Loucy (cell line): ENCODE data around the gene GNAS-AS1.

ENCODE experiments used
- EZH2phosphoT487 ChIP-seq: fragments of 200-600 bp; IDR thresholded peaks from 2 replicates; pipeline ENCODE4 v1.6.1; 2018; ENCODE audit warnings: antibody characterized with exemption, mild to moderate bottlenecking, moderate library complexity, borderline replicate concordance
- TF ChIP-seq, protein P1 (sequence below): fragments of 200-600 bp; sonication (generic); conservative IDR thresholded peaks from 2 replicates; pipeline ENCODE4 v1.5.1; 2014; ENCODE audit warnings: mild to moderate bottlenecking, antibody characterized with exemption, low read length

DNA sequence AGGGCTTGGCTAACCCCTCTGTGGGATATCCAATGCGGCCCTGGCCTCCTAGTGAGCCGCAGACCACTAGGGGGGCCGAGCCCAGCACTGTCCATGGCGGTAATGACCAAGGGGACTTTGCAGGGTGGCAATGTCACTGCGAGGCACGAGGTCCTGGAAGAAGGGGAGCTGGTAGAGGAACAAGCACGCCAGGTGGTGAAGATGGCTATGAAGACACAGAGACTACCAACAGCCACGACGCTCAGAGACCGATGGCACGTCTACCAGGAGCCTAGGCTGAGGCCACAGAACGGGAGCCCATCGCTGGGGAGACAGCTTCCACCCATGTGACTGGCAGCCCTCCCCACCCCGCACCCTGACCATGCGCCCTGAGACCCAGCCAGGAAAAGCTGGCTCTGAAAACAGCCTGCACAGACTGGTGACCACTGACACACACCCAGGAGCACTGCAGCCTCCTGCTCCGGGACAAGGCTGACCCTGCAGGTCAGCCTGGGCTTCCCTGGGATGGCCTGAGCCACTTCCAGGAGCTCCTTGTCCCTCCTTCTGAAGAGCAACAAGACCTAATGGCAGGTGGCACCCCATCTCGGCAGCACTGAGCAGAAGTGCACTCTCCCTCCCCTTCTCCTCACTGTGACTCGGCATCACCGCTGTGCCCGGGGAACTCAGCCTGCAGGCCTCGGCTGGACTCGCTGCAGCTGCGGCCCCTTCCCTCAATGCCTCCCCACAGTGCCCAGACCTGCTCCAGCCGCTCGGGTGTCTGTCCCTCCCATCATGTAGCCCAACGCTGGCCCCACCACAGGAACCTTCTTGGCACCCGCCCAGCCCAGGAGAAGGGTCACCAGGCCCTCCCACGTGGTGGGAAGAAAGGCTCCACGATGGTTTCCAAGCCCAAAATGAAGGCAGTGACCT lies 56.9 kb downstream of the GNAS-AS1 start:
- TF ChIP-seq, protein P1, sequence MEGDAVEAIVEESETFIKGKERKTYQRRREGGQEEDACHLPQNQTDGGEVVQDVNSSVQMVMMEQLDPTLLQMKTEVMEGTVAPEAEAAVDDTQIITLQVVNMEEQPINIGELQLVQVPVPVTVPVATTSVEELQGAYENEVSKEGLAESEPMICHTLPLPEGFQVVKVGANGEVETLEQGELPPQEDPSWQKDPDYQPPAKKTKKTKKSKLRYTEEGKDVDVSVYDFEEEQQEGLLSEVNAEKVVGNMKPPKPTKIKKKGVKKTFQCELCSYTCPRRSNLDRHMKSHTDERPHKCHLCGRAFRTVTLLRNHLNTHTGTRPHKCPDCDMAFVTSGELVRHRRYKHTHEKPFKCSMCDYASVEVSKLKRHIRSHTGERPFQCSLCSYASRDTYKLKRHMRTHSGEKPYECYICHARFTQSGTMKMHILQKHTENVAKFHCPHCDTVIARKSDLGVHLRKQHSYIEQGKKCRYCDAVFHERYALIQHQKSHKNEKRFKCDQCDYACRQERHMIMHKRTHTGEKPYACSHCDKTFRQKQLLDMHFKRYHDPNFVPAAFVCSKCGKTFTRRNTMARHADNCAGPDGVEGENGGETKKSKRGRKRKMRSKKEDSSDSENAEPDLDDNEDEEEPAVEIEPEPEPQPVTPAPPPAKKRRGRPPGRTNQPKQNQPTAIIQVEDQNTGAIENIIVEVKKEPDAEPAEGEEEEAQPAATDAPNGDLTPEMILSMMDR, result no peak
- no peak for TF ChIP-seq EZH2phosphoT487
